Upper lobe of left lung (tissue), 6 donors: ENCODE results near the gene MAP2K4. TPM values are rescaled to one million over a fixed set of nuclear protein-coding genes. Genes with fewer than 3 reads are reported as not detected.

Source experiments
- ATAC-seq, 2 donors: fragments of 200-7000 bp; cut with Tn5 transposase; one replicate each; pipeline ENCODE4 v1.9.1; 2022; ENCODE audit warnings: mild to moderate bottlenecking in 2 of 2, moderate library complexity in 2 of 2; ENCODE audit not compliant: low FRiP score in 2 of 2
- DNase-seq, 2 donors: peaks; one replicate each; pipeline ENCODE4 v3.0.0-alpha.2; 2019 to 2020
- H3K27ac ChIP-seq, 4 donors: fragments of 200-600 bp; sonication (generic); one replicate each; pipeline ENCODE4 v1.5.1; 2016 to 2019
- H3K27me3 ChIP-seq, 4 donors: fragments of 200-600 bp; sonication (generic); one replicate each; pipeline ENCODE4 v1.5.1; 2017 to 2019
- H3K36me3 ChIP-seq, 4 donors: fragments of 200-600 bp; sonication (generic); one replicate each; pipeline ENCODE4 v1.5.1; 2016 to 2019
- H3K4me1 ChIP-seq, 4 donors: fragments of 200-600 bp; sonication (generic); one replicate each; pipeline ENCODE4 v1.5.1; 2018 to 2019
- H3K4me3 ChIP-seq, 4 donors: fragments of 200-600 bp; sonication (generic); one replicate each; pipeline ENCODE4 v1.5.1; 2017 to 2019; ENCODE audit warnings: mild to moderate bottlenecking in 2 of 4, moderate library complexity in 1 of 4
- H3K9me3 ChIP-seq, 4 donors: fragments of 200-600 bp; sonication (generic); one replicate each; pipeline ENCODE4 v1.5.1; 2018 to 2019
- EP300 ChIP-seq, 4 donors: sonication (generic); formaldehyde crosslinking; IDR thresholded peaks; one replicate each; pipeline ENCODE4 v1.5.1; 2017; ENCODE audit warnings: antibody characterized with exemption in 4 of 4, control low read depth in 2 of 4
- POLR2A ChIP-seq, 4 donors: fragments of 450-650 bp; IDR thresholded peaks; one replicate each; pipeline ENCODE4 v1.5.1; 2016 to 2017; ENCODE audit warnings: antibody characterized with exemption in 4 of 4, mild to moderate bottlenecking in 2 of 4
- POLR2AphosphoS5 ChIP-seq, 2 donors: sonication (generic); formaldehyde crosslinking; IDR thresholded peaks; one replicate each; pipeline ENCODE4 v1.5.1; 2017; ENCODE audit warnings: antibody characterized with exemption in 2 of 2
- WGBS, 2 donors: methylation state at CpG; one replicate each; pipeline ENCODE4 v1.1.5; 2017 to 2018; 5-methylcytosine and 5-hydroxymethylcytosine counted together
- total RNA-seq, 6 donors: library from RNA; depleted of rRNA in 4 of 6; stranded (reverse); fragments of >200 nt in 4 of 6; gene quantifications; one replicate each; pipeline versions ENCODE4 v1.1.0 to v1.2.1, GENCODE V29; 2016 to 2021
- TF ChIP-seq, protein P1 (sequence below), 6 experiments: fragments of 450-650 bp in 4 of 6; fragments of 200-600 bp in 2 of 6; sonication (generic) in 2 of 6; IDR thresholded peaks; one replicate each; pipeline ENCODE4 v1.5.1; 2016 to 2019; ENCODE audit warnings: antibody characterized with exemption in 6 of 6
- donor health status: DM: no; HTN: no; CAD: no; lungs with moderate emphysema.
- donor health status: DM: no; HTN: yes; CAD: no; lungs with severe emphysema.

MAP2K4 gene
- total RNA-seq, 6 donors from 2014 or later = 10.2 to 42.7 (median 25.6) TPM

- H3K27me3 ChIP-seq = no peaks in the 10 kb centered on the region
- DNase-seq (no peak), ATAC-seq (no peak)
- no peaks in the 10 kb centered on the region for H3K4me1 ChIP-seq
- H3K27ac ChIP-seq = no peak overlapping the region
- TF ChIP-seq, protein P1, sequence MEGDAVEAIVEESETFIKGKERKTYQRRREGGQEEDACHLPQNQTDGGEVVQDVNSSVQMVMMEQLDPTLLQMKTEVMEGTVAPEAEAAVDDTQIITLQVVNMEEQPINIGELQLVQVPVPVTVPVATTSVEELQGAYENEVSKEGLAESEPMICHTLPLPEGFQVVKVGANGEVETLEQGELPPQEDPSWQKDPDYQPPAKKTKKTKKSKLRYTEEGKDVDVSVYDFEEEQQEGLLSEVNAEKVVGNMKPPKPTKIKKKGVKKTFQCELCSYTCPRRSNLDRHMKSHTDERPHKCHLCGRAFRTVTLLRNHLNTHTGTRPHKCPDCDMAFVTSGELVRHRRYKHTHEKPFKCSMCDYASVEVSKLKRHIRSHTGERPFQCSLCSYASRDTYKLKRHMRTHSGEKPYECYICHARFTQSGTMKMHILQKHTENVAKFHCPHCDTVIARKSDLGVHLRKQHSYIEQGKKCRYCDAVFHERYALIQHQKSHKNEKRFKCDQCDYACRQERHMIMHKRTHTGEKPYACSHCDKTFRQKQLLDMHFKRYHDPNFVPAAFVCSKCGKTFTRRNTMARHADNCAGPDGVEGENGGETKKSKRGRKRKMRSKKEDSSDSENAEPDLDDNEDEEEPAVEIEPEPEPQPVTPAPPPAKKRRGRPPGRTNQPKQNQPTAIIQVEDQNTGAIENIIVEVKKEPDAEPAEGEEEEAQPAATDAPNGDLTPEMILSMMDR (IDR thresholded peaks at IDR 0.05) = no peak
- TF ChIP-seq EP300 (IDR thresholded peaks at IDR 0.05) (no peak), POLR2A (IDR thresholded peaks at IDR 0.05) (no peak), POLR2AphosphoS5 (IDR thresholded peaks at IDR 0.05) (no peak)
- WGBS, 2 donors = 46 to 50% methylated on average over 1 of the region's 1 CpG
- H3K4me3 ChIP-seq = no peak overlapping the region
- peaks cover 0 to 17% (median 2%) of the 10 kb centered on the region in 4 donors for H3K36me3 ChIP-seq
- no peaks in the 10 kb centered on the region for H3K9me3 ChIP-seq
Measured at GRCh38 chr17:12107905-12108304, 87.2 kb downstream of the MAP2K4 start.

- Histone ChIP-seq H3K27me3 (no peaks in the 10 kb centered on the region), H3K36me3 (peaks cover 3 to 46% (median 20%) of the 10 kb centered on the region in 4 donors), H3K4me1 (no peaks in the 10 kb centered on the region), H3K27ac (no peak overlapping the region), H3K4me3 (no peak overlapping the region), H3K9me3 (no peaks in the 10 kb centered on the region)
- ATAC-seq (no peak), DNase-seq (no peak)
- TF ChIP-seq, protein P1 (IDR thresholded peaks at IDR 0.05) = no peak
- TF ChIP-seq POLR2AphosphoS5 (IDR thresholded peaks at IDR 0.05) (no peak), EP300 (IDR thresholded peaks at IDR 0.05) (no peak), POLR2A (IDR thresholded peaks at IDR 0.05) (no peak)
- 81 to 94% methylated on average over 2 of the region's 2 CpGs for WGBS, 2 donors
Measured at GRCh38 chr17:12110906-12111305, 90.2 kb downstream of the MAP2K4 start.

GRCh38 chr17:12113156-12113555 is 92.5 kb downstream of the MAP2K4 start:
- Histone ChIP-seq H3K4me3 (no peak overlapping the region), H3K27me3 (no peaks in the 10 kb centered on the region), H3K27ac (no peak overlapping the region), H3K36me3 (peaks cover 7 to 67% (median 26%) of the 10 kb centered on the region in 4 donors), H3K4me1 (no peaks in the 10 kb centered on the region), H3K9me3 (no peaks in the 10 kb centered on the region)
- no peak for ATAC-seq
- 77 to 94% methylated on average over 2 of the region's 2 CpGs for WGBS, 2 donors
- no peak for TF ChIP-seq POLR2A (IDR thresholded peaks at IDR 0.05)
- TF ChIP-seq EP300 (IDR thresholded peaks at IDR 0.05) = no peak
- TF ChIP-seq, protein P1 (IDR thresholded peaks at IDR 0.05) = no peak
- no peak for TF ChIP-seq POLR2AphosphoS5 (IDR thresholded peaks at IDR 0.05)
- DNase-seq = no peak

DNA sequence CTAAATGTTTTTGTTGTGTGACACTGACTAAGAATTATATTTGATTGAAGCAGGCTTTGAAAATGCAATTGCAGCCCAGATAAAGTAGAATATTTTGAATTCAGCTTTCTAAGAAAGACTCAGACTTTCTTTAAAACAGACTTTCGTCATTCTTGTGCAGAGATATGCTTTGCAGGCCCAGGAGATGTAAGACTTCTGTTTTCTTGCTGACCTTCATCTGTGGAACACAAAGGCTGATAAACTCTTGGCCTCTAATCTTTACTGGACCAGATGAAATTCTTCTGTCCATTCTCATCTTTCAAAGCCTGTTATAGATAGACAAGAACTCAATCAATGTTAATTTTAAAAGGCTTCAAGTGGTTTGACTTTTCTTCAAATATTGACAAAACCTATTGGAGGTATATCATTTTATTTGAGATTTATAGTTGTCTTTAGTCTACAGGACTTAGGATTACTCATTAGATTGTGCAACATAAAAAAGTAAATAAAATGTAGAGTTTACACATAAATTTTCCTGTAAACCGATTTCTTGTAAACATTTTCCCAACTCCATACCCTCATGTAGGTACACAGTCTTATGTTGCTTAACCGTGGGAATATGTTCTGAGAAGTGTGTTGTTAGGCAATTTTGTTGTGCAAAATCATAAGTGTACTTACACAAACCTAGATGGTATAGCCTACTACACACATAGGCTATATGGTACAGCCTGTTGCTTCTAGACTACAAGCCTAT is 94.2 kb downstream of the MAP2K4 start:
- DNase-seq (no peak), ATAC-seq (no peak)
- Histone ChIP-seq H3K27ac (no peak overlapping the region), H3K9me3 (no peaks in the 10 kb centered on the region), H3K36me3 (peaks cover 7 to 71% (median 26%) of the 10 kb centered on the region in 4 donors), H3K4me1 (no peaks in the 10 kb centered on the region), H3K27me3 (no peaks in the 10 kb centered on the region), H3K4me3 (no peak overlapping the region)
- TF ChIP-seq POLR2AphosphoS5 (IDR thresholded peaks at IDR 0.05) (no peak), POLR2A (IDR thresholded peaks at IDR 0.05) (no peak), EP300 (IDR thresholded peaks at IDR 0.05) (no peak)
- TF ChIP-seq, protein P1 (IDR thresholded peaks at IDR 0.05) = no peak
- WGBS, 2 donors = 80 to 83% methylated on average over 3 of the region's 3 CpGs

DNA sequence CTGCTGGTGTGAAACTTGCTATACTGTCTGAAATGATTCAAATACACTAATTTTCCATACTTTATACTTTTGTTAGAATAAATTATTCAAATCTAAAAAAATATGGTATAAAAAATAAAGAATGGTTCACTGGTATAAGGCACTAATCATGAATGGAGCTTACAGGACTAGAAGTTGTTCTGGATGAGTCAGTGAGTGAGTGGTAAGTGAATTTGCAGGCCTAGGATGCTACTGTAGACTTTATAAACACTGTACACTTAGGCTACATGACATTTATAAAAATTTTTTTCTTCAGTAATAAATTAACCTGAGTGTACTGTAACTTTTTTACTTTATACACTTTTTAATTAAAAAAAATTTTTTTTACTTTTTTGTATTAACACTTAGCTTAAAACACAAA is 95.5 kb downstream of the MAP2K4 start:
- Histone ChIP-seq H3K27ac (no peak overlapping the region), H3K36me3 (peaks cover 7 to 62% (median 26%) of the 10 kb centered on the region in 4 donors), H3K9me3 (no peaks in the 10 kb centered on the region), H3K4me3 (no peak overlapping the region), H3K27me3 (no peaks in the 10 kb centered on the region), H3K4me1 (no peaks in the 10 kb centered on the region)
- no peak for TF ChIP-seq POLR2AphosphoS5 (IDR thresholded peaks at IDR 0.05)
- TF ChIP-seq POLR2A (IDR thresholded peaks at IDR 0.05) = no peak
- TF ChIP-seq, protein P1 (IDR thresholded peaks at IDR 0.05) = no peak
- TF ChIP-seq EP300 (IDR thresholded peaks at IDR 0.05) = no peak
- DNase-seq (no peak), ATAC-seq (no peak)
